Neural cell (in vitro differentiated cells): ENCODE results near the gene TIAM2. TPM values are rescaled to one million over a fixed set of nuclear protein-coding genes. Genes with fewer than 3 reads are reported as not detected.

ENCODE experiments used
- H2AFZ ChIP-seq: fragments of 200-600, 300-800 bp; sonication (generic), shearing (Covaris generic); 2 replicates; pipeline ENCODE4 v1.6.0; 2014; ENCODE audit warnings: low read depth, mild to moderate bottlenecking, antibody characterized with exemption, low read length, moderate library complexity
- H3F3A ChIP-seq: fragments of 200-600 bp; shearing (Covaris generic); 2 replicates; pipeline ENCODE4 v1.6.1; 2016; ENCODE audit warnings: mild to moderate bottlenecking, moderate library complexity, mixed read lengths, antibody characterized with exemption, low read length; ENCODE audit not compliant: insufficient read depth, poor library complexity, severe bottlenecking
- H3K27ac ChIP-seq: fragments of 200-600, 300-800 bp; sonication (generic), shearing (Covaris generic); 2 replicates; pipeline ENCODE4 v1.5.1; 2014; ENCODE audit warnings: mild to moderate bottlenecking, low read length, moderate library complexity
- H3K27me3 ChIP-seq: fragments of 300-800, 200-600 bp; sonication (generic), shearing (Covaris generic); 2 replicates; pipeline ENCODE4 v1.6.0; 2014; ENCODE audit warnings: mild to moderate bottlenecking, low read depth, low read length, moderate library complexity; ENCODE audit not compliant: insufficient read depth
- H3K36me3 ChIP-seq: fragments of 300-800, 200-600 bp; sonication (generic), shearing (Covaris generic); 2 replicates; pipeline ENCODE4 v1.5.1; 2014; ENCODE audit warnings: mild to moderate bottlenecking, antibody characterized with exemption, low read length, moderate library complexity; ENCODE audit not compliant: insufficient read depth
- H3K4me2 ChIP-seq: fragments of 300-800, 200-600 bp; sonication (generic), shearing (Covaris generic); 2 replicates; pipeline ENCODE4 v1.6.0; 2014; ENCODE audit warnings: mild to moderate bottlenecking, low read length
- H3K4me3 ChIP-seq: fragments of 300-800, 200-600 bp; sonication (generic), shearing (Covaris generic); 2 replicates; pipeline ENCODE4 v1.5.1; 2014; ENCODE audit warnings: mild to moderate bottlenecking, low read length, moderate library complexity
- H3K79me2 ChIP-seq: fragments of 200-600 bp; shearing (Covaris generic); replicated peaks from 2 replicates; pipeline ENCODE4 v1.6.0; 2014; ENCODE audit warnings: mild to moderate bottlenecking, low read length, moderate library complexity; ENCODE audit not compliant: insufficient read depth
- H3K9ac ChIP-seq: fragments of 300-800, 200-600 bp; sonication (generic), shearing (Covaris generic); 2 replicates; pipeline ENCODE4 v1.6.1; 2016; ENCODE audit warnings: mild to moderate bottlenecking, low read length, mixed read lengths
- H3K9me2 ChIP-seq: fragments of 200-600 bp; shearing (Covaris generic); 2 replicates; pipeline ENCODE4 v1.6.1; 2016; ENCODE audit warnings: mild to moderate bottlenecking, low read length, mixed read lengths; ENCODE audit not compliant: insufficient read depth
- H3K9me3 ChIP-seq: fragments of 200-600, 300-800 bp; sonication (generic), shearing (Covaris generic); 2 replicates; pipeline ENCODE4 v1.6.1; 2016; ENCODE audit warnings: mild to moderate bottlenecking, mixed run types, low read length, moderate library complexity, mixed read lengths
- H4K20me1 ChIP-seq: fragments of 200-600 bp; shearing (Covaris generic); 2 replicates; pipeline ENCODE4 v1.6.1; 2016; ENCODE audit warnings: mild to moderate bottlenecking, mixed run types; ENCODE audit not compliant: insufficient read depth
- CTCF ChIP-seq: fragments of 450-650 bp; IDR thresholded peaks from 2 replicates; pipeline ENCODE4 v1.5.1; 2014; ENCODE audit warnings: antibody characterized with exemption, mild to moderate bottlenecking, moderate library complexity; ENCODE audit not compliant: poor library complexity, severe bottlenecking
- EP300 ChIP-seq: fragments of 450-650 bp; conservative IDR thresholded peaks from 2 replicates; pipeline ENCODE4 v1.6.1; 2014; ENCODE audit warnings: antibody characterized with exemption, mild to moderate bottlenecking, moderate library complexity; ENCODE audit not compliant: poor library complexity, severe bottlenecking
- EZH2 ChIP-seq: fragments of 200-600, 300-800 bp; shearing (Covaris generic), sonication (generic); IDR thresholded peaks from 2 replicates; pipeline ENCODE4 v1.6.1; 2014; ENCODE audit warnings: antibody characterized with exemption, low read length, borderline replicate concordance, mild to moderate bottlenecking; ENCODE audit not compliant: insufficient read depth, poor library complexity, severe bottlenecking
- MXI1 ChIP-seq: fragments of 450-650 bp; conservative IDR thresholded peaks from 2 replicates; pipeline ENCODE4 v1.6.1; 2014; ENCODE audit warnings: antibody characterized with exemption, mild to moderate bottlenecking; ENCODE audit not compliant: poor library complexity, severe bottlenecking
- POLR2AphosphoS5 ChIP-seq: IDR thresholded peaks from 2 replicates; pipeline ENCODE4 v1.6.1; 2012
- RAD21 ChIP-seq: fragments of 450-650 bp; conservative IDR thresholded peaks from 2 replicates; pipeline ENCODE4 v1.6.1; 2014; ENCODE audit warnings: antibody characterized with exemption, mild to moderate bottlenecking, moderate library complexity
- REST ChIP-seq: IDR thresholded peaks from 2 replicates; pipeline ENCODE4 v1.6.1; 2012; ENCODE audit warnings: borderline replicate concordance
- SMC3 ChIP-seq: fragments of 450-650 bp; conservative IDR thresholded peaks from 2 replicates; pipeline ENCODE4 v1.6.1; 2014; ENCODE audit warnings: antibody characterized with exemption, mild to moderate bottlenecking, moderate library complexity; ENCODE audit not compliant: poor library complexity
- TAF1 ChIP-seq: IDR thresholded peaks from 2 replicates; pipeline ENCODE4 v1.6.1; 2012; ENCODE audit warnings: low read depth
- polyA plus RNA-seq: library from polyadenylated mRNA; depleted of rRNA; stranded (reverse); fragments of >200 nt; gene quantifications from 2 replicates; pipeline ENCODE4 v1.2.3, GENCODE V29; 2014

TIAM2 gene
- polyA plus RNA-seq, 1 donor from 2014 or later, result 73.3 TPM

- H3F3A ChIP-seq, result no peaks in the 10 kb centered on the region
- H3K9me2 ChIP-seq, result no peaks in the 10 kb centered on the region
- no peak overlapping the region for H2AFZ ChIP-seq
- H3K36me3 ChIP-seq, result no peaks in the 10 kb centered on the region
- no peak for TF ChIP-seq TAF1
- no peak for TF ChIP-seq POLR2AphosphoS5
- TF ChIP-seq REST, result no peak
- TF ChIP-seq CTCF, result no peak
- TF ChIP-seq EP300, result no peak
- no peak for TF ChIP-seq MXI1
- no peak overlapping the region for H3K9ac ChIP-seq
- no peaks in the 10 kb centered on the region for H3K9me3 ChIP-seq
- H3K4me2 ChIP-seq, result no peak overlapping the region
- H3K27ac ChIP-seq, result no peak overlapping the region
- no peaks in the 10 kb centered on the region for H4K20me1 ChIP-seq
- H3K4me3 ChIP-seq, result no peak overlapping the region
- no peaks in the 10 kb centered on the region for H3K27me3 ChIP-seq
- no peaks in the 10 kb centered on the region for H3K79me2 ChIP-seq
Observed at GRCh38 chr6:155274533-155274932, 279.4 kb downstream of the TIAM2 start.

DNA sequence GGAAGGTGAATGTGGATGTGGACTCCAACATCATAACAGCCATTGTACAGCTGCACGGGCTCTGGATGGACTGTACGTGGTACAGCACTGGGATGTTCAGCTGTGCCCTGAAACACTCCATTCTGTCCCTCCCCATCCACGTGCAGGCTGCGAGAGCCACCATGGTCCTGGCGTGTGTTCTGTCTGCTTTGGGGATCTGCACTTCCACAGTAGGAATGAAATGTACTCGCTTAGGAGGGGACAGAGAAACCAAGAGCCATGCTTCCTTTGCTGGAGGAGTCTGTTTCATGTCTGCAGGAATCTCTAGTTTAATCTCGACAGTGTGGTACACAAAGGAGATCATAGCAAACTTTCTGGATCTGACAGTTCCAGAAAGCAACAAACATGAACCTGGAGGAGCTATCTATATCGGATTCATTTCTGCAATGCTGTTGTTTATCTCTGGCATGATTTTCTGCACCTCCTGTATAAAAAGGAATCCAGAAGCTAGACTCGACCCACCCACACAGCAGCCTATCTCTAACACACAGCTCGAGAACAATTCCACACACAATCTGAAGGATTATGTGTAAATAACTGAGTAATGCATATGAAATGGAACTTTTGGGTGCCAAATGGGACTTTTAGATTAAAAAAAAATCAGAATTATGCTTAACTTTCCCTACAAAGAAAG lies 280.8 kb downstream of the TIAM2 start:
- H3K4me3 ChIP-seq, result no peak overlapping the region
- H3K36me3 ChIP-seq, result no peaks in the 10 kb centered on the region
- no peaks in the 10 kb centered on the region for H3F3A ChIP-seq
- H3K27ac ChIP-seq, result no peak overlapping the region
- no peaks in the 10 kb centered on the region for H3K9me3 ChIP-seq
- H3K79me2 ChIP-seq, result no peaks in the 10 kb centered on the region
- no peaks in the 10 kb centered on the region for H3K27me3 ChIP-seq
- H2AFZ ChIP-seq, result no peak overlapping the region
- TF ChIP-seq EP300, result no peak
- no peak for TF ChIP-seq EZH2
- no peak for TF ChIP-seq MXI1
- TF ChIP-seq CTCF, result no peak
- TF ChIP-seq TAF1, result no peak
- TF ChIP-seq RAD21, result no peak
- TF ChIP-seq REST, result no peak
- TF ChIP-seq POLR2AphosphoS5, result no peak
- no peak for TF ChIP-seq SMC3
- no peaks in the 10 kb centered on the region for H3K9me2 ChIP-seq
- H3K4me2 ChIP-seq, result no peak overlapping the region
- H3K9ac ChIP-seq, result no peak overlapping the region
- H4K20me1 ChIP-seq, result no peaks in the 10 kb centered on the region
